ENCODE data around the gene TP53RK.

TP53RK gene

DNA sequence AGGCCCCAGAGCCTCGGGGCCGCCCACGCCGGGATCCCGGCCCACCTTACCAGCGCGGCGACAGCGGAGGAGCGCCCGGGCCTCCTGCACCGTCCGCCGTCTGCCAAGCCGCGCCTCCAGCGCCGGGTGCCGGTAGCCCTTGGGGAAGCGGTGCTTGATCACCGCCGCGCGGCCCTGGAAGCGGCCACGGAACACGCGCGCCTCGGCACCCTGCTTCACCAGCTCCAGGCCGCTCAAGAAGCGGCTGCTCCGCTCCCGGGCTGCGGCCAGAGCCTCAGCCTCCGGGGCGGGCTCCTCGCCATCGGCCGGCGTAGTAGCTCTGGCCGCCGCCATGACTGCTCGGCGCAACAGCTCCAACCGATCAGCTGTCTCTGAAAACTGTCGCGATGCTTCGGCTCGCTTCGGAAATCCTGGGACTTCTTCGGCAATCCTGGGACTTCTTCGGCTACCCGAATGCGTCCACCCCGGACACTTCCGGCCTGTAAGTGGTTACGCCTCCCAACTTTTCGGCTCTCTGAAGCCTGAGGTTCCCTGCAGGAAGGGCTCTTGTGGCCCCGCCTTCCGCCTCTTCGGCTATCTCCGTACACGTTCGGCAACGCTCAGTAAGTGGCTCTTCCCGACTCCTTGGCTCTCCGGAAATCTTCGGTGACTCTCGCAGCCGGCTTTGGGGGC lies at the start of gene TP53RK:
TSS of gene TP53RK (minus strand) at position 363 of the 672 bp plus-strand sequence. CDS start at position 333, 30 bp downstream.
- peak; percentile 96 for DNase-seq

DNA sequence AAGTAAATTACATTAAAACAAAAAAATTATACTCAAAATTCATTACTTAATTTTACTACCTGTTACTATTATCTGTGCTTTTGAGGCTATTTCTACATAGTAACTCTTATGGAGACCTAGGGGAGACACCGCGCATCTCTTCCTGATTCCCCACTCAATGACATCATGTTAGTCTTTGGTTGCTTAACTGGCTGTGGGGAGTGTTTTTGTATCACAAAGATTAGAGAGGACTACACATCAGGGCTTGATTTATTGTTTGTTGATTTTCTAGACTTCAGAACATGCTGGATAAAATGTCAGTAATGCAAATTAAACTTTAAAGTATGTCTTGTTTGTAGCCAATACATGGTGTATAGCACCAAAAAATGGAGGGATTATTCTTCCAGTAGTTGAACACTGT lies 46.2 kb upstream of the TP53RK start:
- DNase-seq, result no peak

DNA sequence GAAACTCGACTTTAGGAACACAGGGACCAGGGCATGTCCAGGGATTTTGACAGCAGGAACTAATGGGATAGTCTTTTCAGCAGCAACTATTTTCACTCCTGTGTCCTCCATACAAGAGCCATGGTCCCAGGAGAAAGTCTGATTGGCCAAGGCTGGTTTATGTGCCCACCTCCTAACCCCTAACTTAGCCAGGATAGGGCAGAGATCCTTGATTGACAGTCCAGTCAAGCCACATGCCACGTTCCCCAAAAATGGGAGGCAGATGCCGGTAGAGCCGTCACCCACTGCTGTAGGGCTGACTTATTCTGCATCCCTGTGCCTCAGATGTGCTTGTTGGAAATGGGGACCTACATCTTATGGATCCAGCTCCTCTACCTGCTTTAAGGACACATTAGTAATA lies 42.5 kb upstream of the TP53RK start:
- DNase-seq, result no peak

DNA sequence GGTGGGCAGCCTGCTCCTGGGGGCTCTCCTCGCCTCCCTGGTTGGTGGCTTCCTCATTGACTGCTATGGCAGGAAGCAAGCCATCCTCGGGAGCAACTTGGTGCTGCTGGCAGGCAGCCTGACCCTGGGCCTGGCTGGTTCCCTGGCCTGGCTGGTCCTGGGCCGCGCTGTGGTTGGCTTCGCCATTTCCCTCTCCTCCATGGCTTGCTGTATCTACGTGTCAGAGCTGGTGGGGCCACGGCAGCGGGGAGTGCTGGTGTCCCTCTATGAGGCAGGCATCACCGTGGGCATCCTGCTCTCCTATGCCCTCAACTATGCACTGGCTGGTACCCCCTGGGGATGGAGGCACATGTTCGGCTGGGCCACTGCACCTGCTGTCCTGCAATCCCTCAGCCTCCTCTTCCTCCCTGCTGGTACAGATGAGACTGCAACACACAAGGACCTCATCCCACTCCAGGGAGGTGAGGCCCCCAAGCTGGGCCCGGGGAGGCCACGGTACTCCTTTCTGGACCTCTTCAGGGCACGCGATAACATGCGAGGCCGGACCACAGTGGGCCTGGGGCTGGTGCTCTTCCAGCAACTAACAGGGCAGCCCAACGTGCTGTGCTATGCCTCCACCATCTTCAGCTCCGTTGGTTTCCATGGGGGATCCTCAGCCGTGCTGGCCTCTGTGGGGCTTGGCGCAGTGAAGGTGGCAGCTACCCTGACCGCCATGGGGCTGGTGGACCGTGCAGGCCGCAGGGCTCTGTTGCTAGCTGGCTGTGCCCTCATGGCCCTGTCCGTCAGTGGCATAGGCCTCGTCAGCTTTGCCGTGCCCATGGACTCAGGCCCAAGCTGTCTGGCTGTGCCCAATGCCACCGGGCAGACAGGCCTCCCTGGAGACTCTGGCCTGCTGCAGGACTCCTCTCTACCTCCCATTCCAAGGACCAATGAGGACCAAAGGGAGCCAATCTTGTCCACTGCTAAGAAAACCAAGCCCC lies 36.2 kb upstream of the TP53RK start:
- no peak for DNase-seq

DNA sequence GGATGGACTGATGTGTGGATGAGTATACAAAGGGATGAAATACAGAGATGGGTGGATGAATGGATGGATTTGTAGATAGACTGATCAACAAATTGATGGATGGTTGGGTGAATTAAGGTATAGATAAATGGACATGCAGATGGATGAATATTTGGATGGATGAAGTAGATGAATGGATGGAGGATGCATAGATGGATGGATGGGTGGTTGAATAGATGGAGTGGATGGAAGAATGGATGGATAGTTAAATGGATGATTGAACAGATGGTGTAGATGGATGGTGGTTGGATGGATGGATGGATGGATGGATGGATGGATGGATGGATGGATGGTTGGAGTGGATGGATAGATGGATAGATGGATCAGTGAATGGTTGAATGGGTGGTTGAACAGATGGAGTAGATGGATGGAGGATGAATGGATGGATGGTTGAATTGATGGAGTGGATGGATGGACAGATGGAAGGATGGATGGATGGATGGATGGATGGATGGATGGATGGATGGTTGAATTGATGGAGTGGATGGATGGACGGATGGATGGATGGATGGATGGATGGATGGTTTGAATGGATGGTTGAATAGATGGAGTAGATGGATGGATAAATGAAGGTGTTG lies 35.2 kb upstream of the TP53RK start:
- no peak for DNase-seq

DNA sequence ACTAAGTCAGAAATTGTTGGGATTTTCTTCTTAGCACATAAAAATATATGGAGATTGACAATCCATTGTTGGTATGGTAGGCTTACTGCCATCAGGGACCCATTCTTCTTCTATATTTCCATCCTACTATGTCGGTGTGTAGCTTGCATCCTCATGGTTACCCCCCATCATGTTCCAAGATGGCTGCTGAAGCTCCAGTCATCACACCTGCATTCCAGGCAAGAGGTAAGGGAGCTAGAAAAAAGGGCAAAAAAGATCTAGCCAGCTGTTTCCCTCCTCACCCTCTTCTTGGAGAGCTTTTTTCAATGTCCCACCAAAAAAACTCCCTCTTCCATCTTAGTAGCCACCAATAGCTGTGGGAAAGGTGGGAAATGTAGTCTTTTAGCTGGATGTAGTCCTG lies 33.8 kb upstream of the TP53RK start:
- no peak for DNase-seq

DNA sequence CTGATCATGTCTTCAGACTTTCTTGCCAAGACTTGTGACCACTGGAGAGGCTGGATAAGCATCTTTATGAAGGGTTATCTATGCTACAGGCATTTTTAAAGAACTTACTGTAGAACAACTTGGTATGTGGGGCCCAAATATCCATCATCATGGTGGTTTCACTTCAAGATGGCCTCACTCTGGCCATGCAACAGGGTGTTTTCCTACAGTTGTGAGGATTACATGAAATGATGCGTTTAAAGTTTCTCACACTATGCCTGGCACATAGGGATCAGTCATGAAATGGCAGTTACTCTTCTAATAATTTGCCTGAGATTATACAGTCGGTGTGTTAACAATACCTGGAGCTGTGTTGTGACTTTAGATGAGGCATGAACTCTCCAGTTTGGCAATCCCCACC lies 33.2 kb upstream of the TP53RK start:
- no peak for DNase-seq

DNA sequence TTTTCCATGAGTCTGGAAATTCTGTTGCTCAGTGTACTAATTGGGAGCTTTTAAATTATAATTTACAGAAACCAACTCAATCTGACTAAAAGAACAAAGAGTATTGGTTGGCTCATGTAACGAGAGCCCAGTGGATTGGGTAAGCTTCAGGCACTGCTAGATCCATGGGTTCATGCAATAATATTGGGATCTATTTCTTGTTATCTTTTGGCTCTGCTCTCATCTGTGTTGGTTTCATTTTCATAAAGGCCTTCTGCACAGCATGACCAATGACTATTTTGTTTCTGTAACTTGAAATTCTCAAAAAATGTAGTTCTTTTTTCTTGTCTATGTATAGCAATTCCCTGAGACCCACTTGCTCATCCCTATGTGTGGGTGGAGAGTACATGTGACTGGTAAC lies 32.2 kb upstream of the TP53RK start:
- DNase-seq, result no peak

DNA sequence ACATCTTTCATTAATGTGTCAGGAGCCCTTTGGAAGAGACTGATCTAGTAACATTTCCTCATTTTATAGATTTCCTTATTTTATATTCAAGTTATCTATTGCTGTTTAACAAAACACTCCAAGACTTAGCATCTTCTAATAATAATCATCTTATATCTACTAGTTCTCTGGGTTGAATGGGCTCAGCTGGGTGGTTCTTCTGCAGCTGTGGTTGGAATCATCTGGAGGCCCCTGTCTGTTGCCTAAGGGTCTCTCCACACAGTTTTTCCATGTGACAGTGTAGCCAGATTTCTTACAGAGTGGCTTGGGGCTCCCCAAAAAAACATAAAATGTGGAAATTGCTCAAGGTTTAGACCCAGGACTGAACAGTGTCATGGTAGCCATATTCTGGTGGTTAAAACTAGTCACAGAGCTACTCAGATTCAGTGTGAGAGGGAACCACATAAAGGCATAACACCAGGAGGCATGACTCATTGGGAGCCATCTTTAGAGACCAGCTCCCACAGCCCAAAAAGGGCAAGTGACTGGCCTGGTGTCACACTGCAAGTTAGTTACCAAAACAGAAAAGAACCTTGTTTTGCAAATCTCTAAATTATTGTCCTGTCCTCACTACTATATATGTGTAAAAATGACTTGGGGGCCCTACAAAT lies 31.7 kb upstream of the TP53RK start:
- DNase-seq, result no peak

DNA sequence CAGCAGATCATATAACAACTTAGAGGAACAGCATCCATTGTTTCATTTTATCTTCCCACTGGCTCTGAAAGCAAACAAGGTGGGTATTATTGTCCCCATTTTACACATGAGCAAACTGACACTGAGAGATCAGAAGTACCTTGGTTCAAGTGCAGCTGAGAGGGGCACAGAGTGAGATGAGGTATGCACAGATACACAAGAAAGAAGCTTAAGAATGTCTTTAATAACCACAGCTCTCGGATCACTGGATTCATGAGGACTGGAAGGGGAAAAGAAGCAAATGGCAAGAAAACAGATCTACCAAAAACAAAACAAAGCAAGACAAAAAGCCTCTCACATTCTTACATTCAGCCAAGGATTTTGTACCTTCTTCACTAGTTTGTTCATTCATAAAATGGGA lies 30.8 kb upstream of the TP53RK start:
- DNase-seq, result no peak

DNA sequence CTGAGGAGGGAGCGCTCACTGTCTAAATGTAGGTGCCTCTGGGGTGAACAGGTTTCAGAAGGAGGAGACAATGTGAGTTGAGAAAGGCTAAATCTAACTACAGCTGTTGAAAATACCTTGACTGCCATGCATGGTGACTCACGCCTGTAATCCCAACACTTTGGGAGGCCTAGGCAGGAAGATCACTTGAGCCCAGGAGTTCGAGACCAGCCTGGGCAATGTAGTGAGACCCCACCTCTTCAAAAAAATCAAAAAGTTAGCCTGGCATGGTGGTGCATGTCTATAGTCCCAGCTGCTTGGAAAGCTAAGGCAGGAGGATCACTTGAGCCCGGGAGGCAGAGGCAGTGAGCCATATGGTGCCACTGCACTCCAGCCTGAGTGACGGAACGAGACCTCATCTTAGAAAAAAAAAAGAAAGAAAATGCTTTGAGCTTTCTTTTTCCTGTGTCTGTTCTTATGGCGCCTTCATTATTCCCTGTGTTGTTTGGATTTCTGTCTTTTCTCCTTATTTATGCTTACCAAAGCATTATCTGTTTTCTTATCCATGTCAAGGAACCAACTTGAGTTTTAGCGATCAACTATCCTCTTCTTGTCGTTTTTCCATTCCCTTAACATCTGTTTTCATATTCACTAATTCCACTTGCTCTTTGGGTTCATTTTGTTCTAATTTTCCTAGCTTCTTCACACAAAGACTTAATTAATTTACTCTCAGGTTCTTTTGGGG lies 28.7 kb upstream of the TP53RK start:
- no peak for DNase-seq

DNA sequence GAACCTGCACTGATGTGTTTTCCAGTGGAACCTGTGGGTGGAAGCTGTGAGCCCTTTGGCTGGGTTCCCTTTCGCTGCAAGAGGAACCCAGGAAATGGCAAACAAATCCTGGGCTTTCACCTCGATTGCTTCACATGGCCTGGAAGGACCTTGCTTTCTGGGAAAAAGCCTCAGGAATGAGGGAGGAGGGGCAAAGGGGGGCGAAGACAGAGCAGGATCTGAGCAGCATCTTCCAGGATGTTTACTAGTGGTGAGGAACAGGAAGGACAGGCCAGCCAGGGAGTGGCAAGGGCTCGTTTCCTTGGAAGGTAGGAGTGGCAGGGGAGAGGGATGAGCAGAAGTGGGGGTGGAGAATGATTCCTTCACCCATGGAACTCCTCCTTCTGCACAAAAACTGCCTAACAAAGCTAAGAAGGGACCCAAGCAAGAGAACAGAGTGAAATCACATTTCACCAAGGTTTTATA lies 26.1 kb upstream of the TP53RK start:
- no peak for DNase-seq

DNA sequence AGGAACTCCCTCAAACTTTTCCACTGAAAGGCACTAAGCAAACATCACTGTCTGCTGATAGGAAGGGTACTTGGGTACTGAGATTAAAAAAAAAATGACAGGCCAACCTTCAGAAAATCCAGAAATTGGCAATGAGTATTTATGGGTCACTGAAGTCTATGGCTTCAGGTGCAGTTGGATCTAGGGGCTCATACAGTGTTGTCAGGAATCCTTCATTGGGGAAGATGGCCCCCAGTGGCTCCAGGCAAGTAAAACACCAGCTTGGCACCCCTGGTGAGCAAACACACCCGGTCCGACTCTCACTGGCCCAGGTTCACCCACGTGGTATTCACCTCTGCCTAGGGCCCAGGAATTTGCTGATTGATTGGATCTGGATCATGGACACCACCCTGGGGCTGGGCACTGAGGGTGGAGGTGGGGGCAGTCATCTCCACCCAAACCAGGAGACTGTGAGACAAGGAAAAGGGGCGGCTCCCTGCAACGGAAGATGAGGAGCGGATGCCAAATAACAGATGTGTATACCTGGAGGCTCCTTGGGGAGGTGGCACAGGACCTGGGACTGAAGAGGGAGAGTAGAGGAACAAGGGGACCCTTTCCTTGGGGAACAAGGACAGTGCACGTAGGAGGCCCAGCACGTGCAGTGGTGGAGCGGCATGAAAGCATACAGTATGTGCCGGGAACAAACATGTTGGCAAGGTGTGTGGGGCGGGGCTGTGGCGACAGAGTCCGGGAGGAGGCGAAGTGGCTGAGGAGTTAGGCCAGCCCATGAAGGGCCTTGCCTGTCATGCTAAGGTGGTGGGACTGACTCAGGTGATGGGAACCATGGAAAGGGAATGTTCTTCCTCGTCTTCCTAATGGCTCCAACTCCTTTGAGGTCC lies 25.0 kb upstream of the TP53RK start:
- no peak for DNase-seq

DNA sequence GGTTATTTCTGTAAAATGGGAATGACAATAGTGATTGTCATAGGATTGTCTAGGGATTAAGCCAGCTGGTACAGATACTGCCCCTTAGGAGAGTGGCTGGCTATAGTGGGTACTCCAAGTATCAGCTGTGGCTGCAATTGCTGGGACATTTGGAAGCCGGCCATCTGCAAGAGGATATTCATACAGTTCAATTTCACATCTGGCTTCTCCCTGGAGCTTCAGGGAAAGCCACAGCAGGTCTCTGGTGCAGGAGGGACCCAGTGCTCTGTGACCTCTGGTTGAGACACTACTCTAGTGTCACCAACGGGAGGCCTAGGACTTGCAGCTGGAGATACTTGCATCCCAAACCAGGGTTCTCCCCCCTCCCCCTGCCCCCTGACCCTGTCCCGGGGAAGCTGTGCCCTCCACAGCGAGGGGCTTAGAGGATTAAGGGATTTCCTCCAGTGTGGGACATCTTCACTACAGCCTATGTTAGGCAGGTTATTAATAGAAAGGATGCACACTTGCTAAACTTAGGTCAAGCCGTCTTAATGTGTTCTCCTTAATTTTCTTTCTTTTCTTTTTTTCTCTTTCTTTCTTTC lies 22.9 kb upstream of the TP53RK start:
- DNase-seq, result no peak

DNA sequence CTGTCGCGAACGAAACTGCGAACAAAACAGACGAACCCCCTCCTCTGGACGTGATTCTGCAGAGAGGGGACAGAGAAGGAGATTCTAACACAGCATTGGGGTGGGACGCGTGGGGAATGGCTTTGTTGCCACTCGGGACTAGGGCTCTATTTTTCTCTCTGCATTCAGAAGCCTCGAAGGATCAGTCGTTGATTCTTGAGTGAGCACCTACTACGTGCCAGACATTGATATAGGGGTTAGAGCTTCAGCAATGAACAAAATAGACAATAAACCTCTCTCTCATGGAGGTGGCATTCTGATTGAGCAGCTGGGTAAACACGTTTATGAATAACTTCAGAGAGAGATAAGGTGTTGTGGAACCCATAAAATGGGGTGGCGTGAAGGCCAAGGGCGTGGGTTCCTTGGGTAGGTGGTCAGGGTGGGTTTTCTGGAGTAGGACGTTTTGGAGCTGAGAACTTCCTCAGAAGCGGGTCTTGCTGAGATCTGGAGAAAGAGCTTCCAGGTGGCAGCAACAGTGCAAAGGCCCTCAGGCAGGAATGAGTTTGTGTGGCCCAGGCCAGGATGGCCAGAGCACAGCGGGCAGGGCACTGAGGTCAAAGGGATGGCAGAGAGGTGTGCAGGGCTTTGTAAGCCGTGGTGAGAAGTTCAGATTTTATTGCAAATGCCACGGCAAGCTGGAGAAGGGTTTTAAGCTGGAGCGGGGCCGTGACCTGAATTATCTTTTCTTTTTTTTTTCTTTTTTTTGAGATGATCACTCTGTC lies 21.1 kb upstream of the TP53RK start:
- no peak for DNase-seq

DNA sequence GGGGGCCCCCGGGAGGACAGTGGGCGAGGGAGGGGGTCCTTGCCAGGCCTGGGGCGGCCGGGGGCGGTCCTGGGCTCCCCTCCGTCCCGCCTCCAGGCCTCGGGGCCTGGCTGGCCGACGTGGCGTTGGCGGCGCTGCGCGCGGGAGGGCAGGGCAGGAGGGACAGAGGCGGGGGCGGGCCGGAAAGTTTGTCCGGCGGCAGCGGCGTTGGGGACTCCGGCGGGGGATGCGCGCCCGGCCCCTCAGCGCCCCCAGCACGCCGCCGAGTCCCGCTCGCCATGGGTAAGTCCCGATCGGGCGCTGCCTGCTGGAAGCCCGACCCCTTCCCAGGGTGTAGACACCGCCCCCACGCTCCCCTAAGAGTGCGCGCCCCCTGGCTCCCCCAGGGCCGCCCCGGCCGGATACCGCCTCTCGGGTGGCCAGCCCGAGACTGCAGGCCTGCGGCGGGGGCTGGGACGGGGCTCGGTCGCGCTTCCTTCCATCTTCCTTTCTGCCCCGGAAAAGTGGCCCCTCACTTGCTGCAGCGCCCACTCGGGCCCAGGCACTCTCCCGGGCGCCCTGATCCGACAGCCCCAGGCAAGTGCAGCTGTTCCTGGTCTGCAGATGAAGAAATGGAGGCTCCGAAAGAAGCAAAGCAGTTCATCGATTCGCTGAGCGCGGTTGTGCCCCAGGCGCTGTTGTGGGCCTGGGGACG lies 20.4 kb upstream of the TP53RK start, which contains the start of gene SLC2A10:
TSS of gene SLC2A10 (plus strand) at position 191 of the 694 bp plus-strand sequence. CDS start at position 279, 88 bp downstream.
- no peak for DNase-seq

DNA sequence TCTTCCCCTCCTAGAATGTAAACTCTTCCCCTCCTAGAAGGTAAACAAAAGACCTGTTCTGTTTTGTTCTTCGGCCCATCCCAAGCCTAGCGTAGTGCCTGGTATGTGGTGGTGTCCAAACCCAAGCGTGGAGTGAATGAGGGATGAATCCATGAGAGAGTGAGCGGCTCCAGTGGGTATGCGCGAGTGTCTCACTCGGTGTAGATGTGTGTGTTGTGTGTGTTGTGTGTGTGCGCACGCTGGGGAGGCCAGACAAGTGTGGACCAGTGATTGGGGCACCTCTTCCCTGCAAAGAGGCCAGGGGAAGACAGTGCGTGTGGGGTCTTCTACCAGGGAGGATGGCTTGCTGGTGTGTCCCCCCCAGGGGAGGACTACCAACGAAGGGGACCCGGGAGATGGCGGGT lies 19.8 kb upstream of the TP53RK start:
- DNase-seq, result no peak

DNA sequence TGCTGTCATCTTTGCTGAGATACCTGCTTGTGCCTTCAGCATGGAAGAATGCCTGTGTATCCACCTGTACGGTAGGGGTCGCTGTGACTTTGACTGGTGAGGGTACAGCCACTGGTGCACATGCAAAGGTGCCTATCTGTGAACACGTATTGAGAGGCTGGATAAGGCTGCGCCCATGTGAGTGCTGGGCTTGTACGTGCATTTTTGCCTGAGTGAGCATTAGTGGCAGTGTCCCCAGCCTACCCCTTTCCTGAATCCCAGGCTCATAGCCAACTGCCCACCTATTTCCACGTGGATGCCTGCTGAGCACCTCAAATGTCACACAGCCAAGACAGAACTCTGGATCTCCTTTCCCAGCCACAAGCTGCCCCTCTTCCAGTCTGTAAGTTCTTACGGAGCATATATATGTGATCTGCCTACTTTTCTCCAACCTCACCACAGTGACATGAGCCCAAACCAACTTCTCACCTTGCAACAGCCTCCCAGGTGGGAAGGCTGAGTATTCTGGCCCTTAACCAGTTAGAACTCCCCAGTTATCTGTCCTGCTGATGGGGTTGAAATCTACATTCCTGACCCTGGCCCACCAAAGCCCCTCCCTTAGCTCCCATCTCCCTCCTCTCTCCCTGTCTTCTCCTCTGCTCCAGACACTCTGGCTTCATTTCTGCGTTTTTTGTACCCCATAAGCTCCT lies 19.1 kb upstream of the TP53RK start:
- DNase-seq, result no peak

DNA sequence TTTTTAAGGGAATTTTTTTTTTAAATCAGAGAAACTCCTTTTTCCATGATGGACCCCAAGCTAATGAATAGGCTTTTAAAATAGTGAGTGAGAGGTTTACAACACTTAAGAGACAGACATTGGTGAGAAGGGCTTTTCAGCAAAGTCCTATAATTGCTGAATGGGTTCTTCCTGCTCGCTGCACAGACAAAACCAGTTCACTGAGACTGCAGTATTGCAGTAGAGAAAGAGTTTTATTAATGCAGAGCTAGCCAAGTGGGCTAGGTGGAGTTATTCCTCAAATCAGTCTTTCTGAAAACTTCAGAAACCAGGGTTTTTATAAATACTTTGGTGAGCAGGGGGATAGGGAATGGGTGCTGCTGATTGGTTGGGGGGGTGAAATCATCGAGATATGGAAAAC lies 17.0 kb upstream of the TP53RK start:
- no peak for DNase-seq
